ENCODE measurements around the gene C11orf97. TPM values are rescaled to one million over a fixed set of nuclear protein-coding genes. Genes with fewer than 3 reads are reported as not detected.

C11orf97 gene
- total and polyA plus RNA-seq, 2 of the 8 experiments (the other 6 are each of a cell fraction or from before 2014, with no cell fraction given), result not detected

DNA sequence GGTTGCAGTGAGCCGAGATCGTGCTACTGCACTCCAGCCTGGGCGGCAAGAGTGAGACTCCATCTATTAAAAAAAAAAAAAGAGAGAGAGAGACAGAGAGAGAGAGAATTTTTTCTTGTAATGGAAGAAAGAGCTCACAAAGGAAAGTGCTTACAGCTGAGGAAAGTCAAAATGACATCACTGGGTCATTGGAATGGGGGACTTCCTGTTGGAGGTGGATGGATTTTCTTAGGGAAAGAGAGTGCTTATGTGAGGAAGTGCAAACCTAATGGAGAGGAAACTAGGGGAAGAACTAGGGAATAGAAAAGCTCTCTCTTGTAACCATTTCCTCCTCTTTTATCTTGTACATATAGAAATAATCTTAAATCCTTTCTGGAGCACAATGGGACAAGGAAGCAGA is 48.6 kb downstream of the C11orf97 start:
- H2BK5ac ChIP-seq (ENCODE audit: low read depth, low read length), result no peak overlapping the region
- no peak overlapping the region for H3K9ac ChIP-seq (replicated peaks in 1 of 4; ENCODE audit: extremely low read depth in 1 of 4, low read depth in 3 of 4, low read length in 3 of 4)
- no peak overlapping the region for H2AFZ ChIP-seq (ENCODE audit: low read length)
- no peak overlapping the region for H4K5ac ChIP-seq (ENCODE audit: insufficient read length, low read depth, low read length)
- H3K23ac ChIP-seq (ENCODE audit: insufficient read length), result no peak overlapping the region
- H3K4me3 ChIP-seq (ENCODE audit: extremely low read depth in 1 of 4, insufficient read depth in 2 of 4, low read depth in 3 of 4, low read length in 4 of 4), result no peak overlapping the region
- no peaks in the 10 kb centered on the region for H4K20me1 ChIP-seq (replicated peaks in 1 of 2; ENCODE audit: control insufficient read depth in 1 of 2, insufficient read depth in 2 of 2, low read length in 2 of 2)
- no peak overlapping the region for H4K91ac ChIP-seq (replicated peaks; ENCODE audit: insufficient read length, low read length)
- H3K4me1 ChIP-seq (replicated peaks in 1 of 4; ENCODE audit: control insufficient read depth in 3 of 4, insufficient read depth in 4 of 4, low read length in 3 of 4), result peaks cover 0 to 6% (median under 1%) of the 10 kb centered on the region in 4 experiments; a peak in 1 of 7 replicates
- H3K27ac ChIP-seq (ENCODE audit: low read depth, low read length), result no peak overlapping the region
- FAIRE-seq (no peak), DNase-seq (ENCODE audit: low read depth in 1 of 2, low spot score in 2 of 2) (no peak)
- no peaks in the 10 kb centered on the region; a peak in 1 of 7 replicates for H3K27me3 ChIP-seq (replicated peaks in 1 of 4; ENCODE audit: control insufficient read depth in 3 of 4, extremely low read depth in 1 of 4, insufficient read depth in 3 of 4, low read length in 3 of 4)
- no peaks in the 10 kb centered on the region for H3K9me3 ChIP-seq (ENCODE audit: insufficient read depth in 2 of 2, low read depth in 1 of 2, low read length in 1 of 2)
- H2BK12ac ChIP-seq (ENCODE audit: low read depth, low read length), result no peak overlapping the region
- H3K4ac ChIP-seq (replicated peaks; ENCODE audit: insufficient read length, low read depth, low read length), result no peak overlapping the region
- no peak overlapping the region for H4K8ac ChIP-seq (ENCODE audit: extremely low read depth, insufficient read depth, low read length)
- H3K36me3 ChIP-seq (ENCODE audit: control insufficient read depth in 2 of 4, insufficient read depth in 4 of 4, low read length in 3 of 4), result no peaks in the 10 kb centered on the region
- ChIA-PET CTCF (ENCODE audit: partially characterized antibody) (interaction anchor here (0.9 to 1.4 kb wide), 2 partner anchors 8 to 56 kb away, joined by 3 to 4 read pairs; no protein-coding TSS in a partner anchor), POLR2A (ENCODE audit: partially characterized antibody) (no interaction called here)
- 90% methylated on average over 3 of the region's 3 CpGs; no CpG with 5 or more reads in 1 of the 2 experiments for WGBS, 2 experiments (ENCODE audit: extremely low coverage in 1 of 2, insufficient coverage in 1 of 2, insufficient read length in 1 of 2, insufficient replicate concordance in 2 of 2, low coverage in 1 of 2, low lambda C conversion rate in 2 of 2, missing lambda C conversion rate in 1 of 2)
- H2AK5ac ChIP-seq (ENCODE audit: low read depth, low read length), result no peak overlapping the region
- H3K79me2 ChIP-seq (ENCODE audit: control insufficient read depth in 1 of 2, insufficient read depth in 2 of 2, low read length in 2 of 2), result no peaks in the 10 kb centered on the region
- no peak overlapping the region for H3K56ac ChIP-seq (replicated peaks; ENCODE audit: insufficient read length, low read depth, low read length)
- no peak overlapping the region for H3K4me2 ChIP-seq (ENCODE audit: insufficient read depth in 1 of 2, low read depth in 2 of 2, low read length in 2 of 2)
- H3K23me2 ChIP-seq (ENCODE audit: low read depth, low read length), result no peaks in the 10 kb centered on the region
- no peak overlapping the region for H3K18ac ChIP-seq (ENCODE audit: extremely low read depth, low read length)
- H3K14ac ChIP-seq (ENCODE audit: insufficient read length), result no peak overlapping the region
- H2BK120ac ChIP-seq (replicated peaks; ENCODE audit: low read depth, low read length), result no peak overlapping the region
- no peak overlapping the region for H2BK15ac ChIP-seq (ENCODE audit: low read length)
- no peaks in the 10 kb centered on the region for H3K79me1 ChIP-seq (ENCODE audit: low read depth, low read length)
- no peak overlapping the region for H2BK20ac ChIP-seq (ENCODE audit: low read length)
- TF ChIP-seq, protein P1, sequence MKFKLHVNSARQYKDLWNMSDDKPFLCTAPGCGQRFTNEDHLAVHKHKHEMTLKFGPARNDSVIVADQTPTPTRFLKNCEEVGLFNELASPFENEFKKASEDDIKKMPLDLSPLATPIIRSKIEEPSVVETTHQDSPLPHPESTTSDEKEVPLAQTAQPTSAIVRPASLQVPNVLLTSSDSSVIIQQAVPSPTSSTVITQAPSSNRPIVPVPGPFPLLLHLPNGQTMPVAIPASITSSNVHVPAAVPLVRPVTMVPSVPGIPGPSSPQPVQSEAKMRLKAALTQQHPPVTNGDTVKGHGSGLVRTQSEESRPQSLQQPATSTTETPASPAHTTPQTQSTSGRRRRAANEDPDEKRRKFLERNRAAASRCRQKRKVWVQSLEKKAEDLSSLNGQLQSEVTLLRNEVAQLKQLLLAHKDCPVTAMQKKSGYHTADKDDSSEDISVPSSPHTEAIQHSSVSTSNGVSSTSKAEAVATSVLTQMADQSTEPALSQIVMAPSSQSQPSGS (IDR thresholded peaks at IDR 0.05; ENCODE audit: low read length), result 0 out of 2 replicates have a peak, but pooled peaks have one; percentile 42

Measured in H1 (cell line).